G401 (cell line): ENCODE results near the gene IQCM. TPM values are rescaled to one million over a fixed set of nuclear protein-coding genes. Genes with fewer than 3 reads are reported as not detected.
"Not testable (repeated sequence)": the region's sequence is repeated elsewhere in the genome, so short reads cannot be mapped to it uniquely, and the experiment has no call there.

ENCODE experiments used
- DNase-seq: peaks from one replicate; pipeline ENCODE4 v3.0.0-alpha.2; 2015; ENCODE audit warnings: low spot score
- in situ Hi-C: cut with HindIII; loops from 2 replicates; pipeline ENCODE4 v1.10.0; 2016; ENCODE audit warnings: low sequenced_read_pairs, mixed read lengths
- total RNA-seq: library from RNA; depleted of rRNA; stranded (reverse); fragments of >200 nt; shearing (Covaris generic); gene quantifications from 2 replicates; pipeline ENCODE4 v1.2.3, GENCODE V29; 2014

IQCM gene
- total RNA-seq, 1 experiment from 2014 or later = not detected

DNA sequence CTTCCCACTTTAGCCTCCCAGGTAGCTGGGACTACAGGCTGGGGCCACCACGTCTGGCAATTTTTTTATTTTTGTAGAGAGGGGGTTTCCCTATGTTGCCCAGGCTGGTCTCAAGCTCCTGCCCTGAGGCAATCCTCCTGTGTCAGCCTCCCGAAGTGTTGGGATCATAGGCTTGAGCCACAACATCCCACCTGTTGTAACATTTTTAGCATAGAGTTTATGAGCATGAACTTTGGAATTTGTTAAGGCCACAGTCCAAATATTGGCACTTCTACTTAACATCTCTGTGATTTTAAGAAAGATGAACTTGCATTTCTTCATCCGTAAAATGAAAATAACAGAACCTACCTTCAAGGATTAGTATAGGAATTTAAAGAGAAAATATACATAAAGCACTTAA, 445.6 kb downstream of the IQCM start:
- DNase-seq = no peak
- in situ Hi-C loops = no loop called here

DNA sequence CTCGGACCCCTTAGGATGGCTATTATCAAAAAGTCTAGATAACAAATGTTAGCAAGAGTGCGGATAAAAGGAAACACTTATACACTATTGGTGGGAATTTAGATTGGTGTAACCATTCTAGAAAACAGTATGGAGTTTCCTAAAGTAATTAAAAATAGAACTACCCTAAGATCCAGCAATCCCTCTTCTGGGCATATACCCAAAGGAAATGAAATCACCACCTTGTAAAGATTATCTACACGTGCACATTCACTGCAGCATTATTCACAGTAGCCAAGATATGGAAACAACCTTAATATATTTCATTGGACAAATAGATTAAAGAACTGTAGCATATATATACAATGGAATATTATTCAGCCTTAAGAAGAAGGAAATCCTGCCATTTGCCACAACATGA, 462.4 kb downstream of the IQCM start:
- in situ Hi-C loops = no loop called here
- DNase-seq = no peak

DNA sequence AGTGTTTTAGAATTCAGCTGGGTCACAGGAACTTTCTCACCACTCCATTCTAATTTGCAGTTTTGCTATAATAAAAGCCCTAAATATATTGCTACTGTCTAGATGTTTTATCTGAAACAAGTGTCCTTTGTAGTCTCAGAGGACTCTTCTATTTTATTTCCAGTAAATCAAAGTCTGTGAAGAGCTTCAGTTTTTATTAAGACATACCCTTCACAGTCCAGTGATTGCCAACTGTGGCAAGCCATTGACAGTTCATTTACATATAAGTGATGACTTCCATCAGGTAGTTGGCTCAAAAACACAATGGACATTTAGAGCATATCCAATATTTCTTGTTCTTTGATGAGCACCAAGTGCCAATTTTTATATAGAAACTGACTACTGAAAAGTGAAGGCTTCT, 466.1 kb downstream of the IQCM start:
- in situ Hi-C loops = no loop called here
- DNase-seq = no peak

DNA sequence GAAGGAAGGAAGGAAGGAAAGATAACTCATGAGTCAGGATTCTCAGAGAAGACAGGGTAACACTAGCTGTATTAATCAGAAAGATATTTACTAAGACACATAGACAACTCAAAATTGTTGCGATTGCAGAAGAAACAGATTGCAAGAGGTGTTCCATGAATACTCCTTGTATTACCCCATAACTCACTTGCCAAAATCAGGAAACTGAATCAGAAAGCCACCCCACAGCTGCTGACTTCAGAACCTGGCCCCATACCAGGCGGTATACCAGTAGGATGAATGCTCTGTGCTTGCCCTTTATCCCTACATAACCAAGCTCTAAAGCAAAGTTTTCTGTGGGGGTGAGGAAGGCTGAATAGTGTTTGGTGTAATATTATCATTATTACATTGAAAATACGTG, 468.5 kb downstream of the IQCM start:
- in situ Hi-C loops = no loop called here
- DNase-seq = no peak

DNA sequence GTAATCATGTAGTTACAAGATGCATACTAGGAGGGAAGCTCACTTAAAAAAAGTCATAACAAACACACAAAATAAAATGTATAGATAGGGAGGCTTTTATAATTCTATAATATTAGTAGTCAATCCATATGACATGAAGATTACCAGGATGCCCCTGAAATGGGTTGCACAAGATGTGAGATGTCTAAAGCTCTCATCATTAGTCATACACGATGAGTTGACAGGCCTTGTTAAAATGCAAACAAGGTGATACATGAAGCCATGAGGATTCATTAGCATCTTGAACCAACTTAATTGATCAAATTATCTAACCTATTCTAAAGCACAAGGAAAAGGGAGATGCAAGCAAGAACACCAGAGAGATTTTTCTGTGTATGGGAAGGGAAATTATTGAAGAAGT, 470.2 kb downstream of the IQCM start:
- no peak for DNase-seq
- in situ Hi-C loops = no loop called here

DNA sequence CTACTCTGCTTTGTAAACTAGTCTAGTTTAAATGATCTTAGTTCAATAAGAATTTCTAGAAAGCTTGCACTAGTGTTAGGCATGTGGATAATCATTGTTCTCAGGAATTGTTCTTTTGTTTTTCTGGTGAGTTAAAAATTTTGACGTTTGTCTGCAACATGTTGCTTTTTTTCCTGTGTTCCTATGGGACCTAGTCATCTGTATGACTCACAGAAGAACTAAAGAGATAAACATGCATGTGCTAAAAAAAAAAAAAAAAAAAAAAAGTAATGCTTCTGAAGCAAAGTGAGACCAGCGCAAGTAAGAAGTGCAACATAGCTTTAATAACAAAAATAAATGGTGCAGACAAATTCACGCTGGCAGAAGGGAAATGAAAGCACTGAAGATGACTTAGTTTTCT, 471.2 kb downstream of the IQCM start:
- in situ Hi-C loops = no loop called here
- DNase-seq = no peak

DNA sequence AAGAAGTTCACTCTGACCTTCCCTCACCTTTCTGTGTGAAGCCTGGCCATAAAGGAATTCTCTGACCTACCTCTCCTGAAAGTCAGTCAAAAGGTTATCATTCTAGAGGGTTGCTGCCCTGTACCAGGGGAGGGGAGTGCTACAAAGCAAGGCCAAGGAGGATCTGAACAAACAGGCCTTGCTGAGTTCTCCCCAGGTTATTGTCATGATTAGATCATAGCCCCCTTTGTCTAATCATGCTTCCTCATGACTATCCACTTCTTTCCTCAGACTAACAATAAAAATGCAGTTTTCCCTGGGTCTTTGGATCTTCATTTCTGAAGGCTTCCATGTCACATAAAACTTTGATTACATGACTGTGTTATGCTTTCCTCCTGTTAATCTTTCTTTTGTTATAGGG, 472.0 kb downstream of the IQCM start:
- DNase-seq = no peak
- in situ Hi-C loops = no loop called here

DNA sequence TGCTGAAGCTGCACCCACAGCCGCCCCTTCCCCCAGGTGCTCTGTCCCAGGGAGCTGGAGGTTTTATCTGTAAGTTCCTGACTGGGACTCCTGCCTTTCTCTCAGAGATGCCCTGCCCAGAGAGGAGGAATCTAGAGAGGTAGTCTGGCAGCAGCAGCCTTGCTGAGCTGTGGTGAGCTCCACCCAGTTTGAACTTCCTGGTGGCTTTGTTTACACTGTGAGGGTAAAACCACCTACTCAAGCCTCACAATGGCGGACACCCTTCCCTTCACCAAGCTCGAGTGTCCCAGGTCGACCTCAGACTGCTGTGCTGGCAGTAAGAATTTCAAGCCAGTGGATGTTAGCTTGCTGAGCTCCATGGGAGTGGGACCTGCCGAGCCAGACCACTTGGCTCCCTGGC, 474.5 kb downstream of the IQCM start:
- in situ Hi-C loops, DNase-seq: not testable (repeated sequence)

DNA sequence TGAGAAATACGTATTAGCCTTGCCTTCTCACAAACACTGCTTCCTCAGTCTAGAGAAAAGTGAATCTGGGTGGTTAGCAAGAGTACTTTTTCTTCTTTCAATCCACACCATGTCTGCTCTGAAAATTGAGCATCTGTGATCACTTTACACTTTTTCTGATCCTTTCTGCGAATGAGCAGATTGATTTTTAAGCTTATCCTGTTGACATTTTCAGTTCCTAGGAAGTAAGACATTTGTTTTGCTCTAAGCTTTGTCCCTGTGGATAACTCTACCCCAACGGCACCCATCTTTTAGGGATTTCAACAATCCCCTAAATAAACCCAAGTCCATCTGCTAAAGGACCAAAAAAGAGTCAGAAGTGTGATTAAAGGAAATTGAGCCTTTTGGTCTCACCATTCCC, 487.5 kb downstream of the IQCM start:
- DNase-seq = no peak
- in situ Hi-C loops = no loop called here

DNA sequence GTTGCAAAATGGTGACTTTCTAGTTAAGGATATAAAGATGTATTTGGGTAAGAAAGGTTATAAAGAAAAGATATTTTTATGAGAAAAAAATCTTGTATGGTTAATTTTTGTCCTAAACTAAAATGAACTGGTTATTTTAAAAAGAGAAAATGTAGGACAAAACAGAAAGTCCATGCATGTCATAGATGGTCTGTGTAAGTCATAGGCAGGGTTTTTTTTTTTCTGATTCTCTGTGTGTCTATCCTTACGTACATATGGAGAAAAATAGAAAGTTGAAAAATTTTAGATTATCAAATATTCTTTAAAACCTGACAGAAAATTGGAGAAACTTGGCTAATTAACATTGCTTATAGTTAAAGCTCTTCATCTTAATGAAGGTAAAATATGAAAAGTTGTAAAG, 493.4 kb downstream of the IQCM start:
- no peak for DNase-seq
- in situ Hi-C loops = no loop called here

DNA sequence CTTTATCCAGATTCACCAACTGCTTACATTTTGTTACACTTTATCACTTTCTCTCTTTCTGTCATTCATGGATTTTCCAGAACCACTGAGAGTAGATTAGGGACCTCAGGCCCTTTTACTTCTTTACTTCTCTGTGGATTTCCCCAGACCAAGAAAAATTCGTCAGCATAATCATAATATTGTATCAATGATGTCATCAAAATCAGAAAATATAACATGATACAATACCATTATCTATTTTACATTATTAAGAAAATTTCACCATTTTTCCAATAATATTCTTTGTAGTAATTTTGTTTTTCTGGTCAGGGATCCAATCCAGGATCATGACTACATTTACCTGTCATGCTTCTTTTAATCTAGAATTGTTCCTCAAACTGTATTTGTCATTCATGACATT, 494.2 kb downstream of the IQCM start:
- no peak for DNase-seq
- in situ Hi-C loops = no loop called here

DNA sequence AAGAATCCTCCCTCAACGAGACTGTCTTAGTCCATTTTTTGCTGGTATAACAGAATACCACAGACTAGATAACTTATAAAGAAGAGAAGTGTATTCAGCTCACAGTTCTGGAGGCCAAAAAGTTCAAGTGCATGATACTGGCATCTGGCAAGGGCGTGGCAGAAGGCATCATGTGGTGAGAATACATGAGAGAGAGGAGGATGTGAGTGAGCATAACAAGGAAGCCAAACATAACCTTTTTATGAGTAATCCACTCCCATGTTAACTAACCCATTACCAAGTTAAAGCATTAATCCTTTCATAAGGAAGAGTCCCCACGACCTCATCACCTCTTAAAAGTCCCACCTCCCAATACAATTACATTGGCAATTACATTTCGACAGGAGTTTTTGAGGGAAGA, 504.6 kb downstream of the IQCM start:
- no peak for DNase-seq
- in situ Hi-C loops = no loop called here

DNA sequence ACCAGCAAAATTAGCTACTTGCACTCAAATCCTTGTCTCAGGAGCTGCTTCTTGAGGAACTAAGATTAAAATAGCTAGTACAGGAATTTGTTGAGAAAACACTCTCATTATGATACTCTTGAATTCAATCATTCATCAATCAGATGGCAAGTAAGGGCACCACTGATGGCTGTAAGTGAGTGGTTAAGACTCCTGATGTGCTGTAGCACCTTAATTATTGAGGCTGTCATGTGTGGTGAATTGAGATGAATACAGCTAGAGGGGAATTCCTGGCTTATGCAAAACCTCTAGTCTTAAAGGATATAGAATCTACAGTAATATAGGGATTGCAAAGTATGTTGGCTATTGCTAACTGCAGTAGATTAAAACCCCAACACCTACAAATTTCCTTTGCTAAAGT, 509.1 kb downstream of the IQCM start:
- in situ Hi-C loops = no loop called here
- DNase-seq = no peak
